Kidney epithelial cell (primary cell): Measurements from ENCODE around the gene SFT2D2. TPM values are rescaled to one million over a fixed set of nuclear protein-coding genes. Genes with fewer than 3 reads are reported as not detected.
"Not testable (repeated sequence)": the region's sequence is repeated elsewhere in the genome, so short reads cannot be mapped to it uniquely, and the experiment has no call there.

ENCODE experiments used
- DNase-seq: peaks from one replicate; pipeline ENCODE4 v3.0.0-alpha.2; 2010; ENCODE audit warnings: low read depth
- H3K27me3 ChIP-seq: 2 replicates; pipeline ENCODE4 v1.6.0; 2011; ENCODE audit warnings: low read length; ENCODE audit not compliant: control insufficient read depth, insufficient read depth
- H3K36me3 ChIP-seq: 2 replicates; pipeline ENCODE4 v1.5.1; 2011; ENCODE audit warnings: low read length; ENCODE audit not compliant: control insufficient read depth, insufficient read depth
- H3K4me3 ChIP-seq: 2 replicates; pipeline ENCODE4 v1.5.1; 2011; ENCODE audit warnings: low read depth, mild to moderate bottlenecking, control low read depth, low read length
- CTCF ChIP-seq: IDR thresholded peaks from 2 replicates; pipeline ENCODE4 v1.5.1; 2011; ENCODE audit warnings: mild to moderate bottlenecking, moderate library complexity, low read length, control low read depth, inconsistent platforms; ENCODE audit not compliant: insufficient read depth, poor library complexity, severe bottlenecking
- total RNA-seq: library from RNA; depleted of rRNA; stranded (reverse); fragments of >200 nt; gene quantifications from 2 replicates; pipeline ENCODE4 v1.2.3, GENCODE V29; 2015

SFT2D2 gene
- total RNA-seq, 1 donor from 2014 or later: 42.1 TPM

GRCh38 chr1:168206111-168206510 lies 19.7 kb upstream of the SFT2D2 start:
- no peak for TF ChIP-seq CTCF
- no peak for DNase-seq
- no peaks in the 10 kb centered on the region for H3K27me3 ChIP-seq
- H3K4me3 ChIP-seq: no peak overlapping the region
- no peaks in the 10 kb centered on the region for H3K36me3 ChIP-seq

- not testable (repeated sequence) for H3K36me3 ChIP-seq, DNase-seq, H3K27me3 ChIP-seq, H3K4me3 ChIP-seq
These were observed 18.1 kb upstream of the SFT2D2 start for GRCh38 chr1:168207673-168208072.

- TF ChIP-seq CTCF: no peak
- no peak for DNase-seq
- no peaks in the 10 kb centered on the region for H3K36me3 ChIP-seq
- no peak overlapping the region for H3K4me3 ChIP-seq
- H3K27me3 ChIP-seq: no peaks in the 10 kb centered on the region
These were observed 15.5 kb upstream of the SFT2D2 start for GRCh38 chr1:168210312-168210711.

- H3K27me3 ChIP-seq: no peaks in the 10 kb centered on the region
- no peaks in the 10 kb centered on the region for H3K36me3 ChIP-seq
- no peak for TF ChIP-seq CTCF
- no peak overlapping the region for H3K4me3 ChIP-seq
- no peak for DNase-seq
These were observed 12.5 kb upstream of the SFT2D2 start for GRCh38 chr1:168213349-168213748.

GRCh38 chr1:168216171-168216570 lies 9.6 kb upstream of the SFT2D2 start:
- no peak for TF ChIP-seq CTCF
- Histone ChIP-seq H3K36me3 (no peaks in the 10 kb centered on the region), H3K4me3 (no peak overlapping the region), H3K27me3 (no peaks in the 10 kb centered on the region)
- no peak for DNase-seq

- no peak for TF ChIP-seq CTCF
- no peaks in the 10 kb centered on the region for H3K27me3 ChIP-seq
- H3K4me3 ChIP-seq: no peak overlapping the region
- DNase-seq: no peak
- no peaks in the 10 kb centered on the region for H3K36me3 ChIP-seq
These were observed 8.1 kb upstream of the SFT2D2 start for GRCh38 chr1:168217664-168218063.
